ENCODE data around the gene SLC33A1. TPM values are rescaled to one million over a fixed set of nuclear protein-coding genes. Genes with fewer than 3 reads are reported as not detected.

SLC33A1 gene
- total RNA-seq, 2 experiments from 2014 or later, result 18.5 to 19.8 TPM

DNA sequence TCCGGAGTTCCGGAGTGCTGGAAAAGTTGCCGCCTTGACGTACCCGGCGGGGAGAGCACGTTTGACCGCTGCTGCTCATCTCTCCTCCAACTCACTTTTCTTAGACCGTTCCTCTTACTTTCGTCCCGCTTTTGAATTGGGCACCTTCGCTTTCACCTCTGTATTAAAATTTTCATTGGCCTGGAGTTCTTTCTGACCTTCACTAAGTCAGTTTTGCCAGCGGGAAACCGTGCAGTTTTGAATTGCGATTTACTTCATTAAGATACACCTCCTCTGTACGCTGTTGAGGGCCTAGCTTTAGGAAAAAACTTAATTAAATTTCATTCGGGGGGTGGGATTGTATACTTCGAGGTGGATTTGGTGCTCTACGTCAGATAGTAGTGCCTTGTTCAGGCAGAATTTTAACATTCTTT is 17.5 kb upstream of the SLC33A1 start:
- TF ChIP-seq, protein P1, sequence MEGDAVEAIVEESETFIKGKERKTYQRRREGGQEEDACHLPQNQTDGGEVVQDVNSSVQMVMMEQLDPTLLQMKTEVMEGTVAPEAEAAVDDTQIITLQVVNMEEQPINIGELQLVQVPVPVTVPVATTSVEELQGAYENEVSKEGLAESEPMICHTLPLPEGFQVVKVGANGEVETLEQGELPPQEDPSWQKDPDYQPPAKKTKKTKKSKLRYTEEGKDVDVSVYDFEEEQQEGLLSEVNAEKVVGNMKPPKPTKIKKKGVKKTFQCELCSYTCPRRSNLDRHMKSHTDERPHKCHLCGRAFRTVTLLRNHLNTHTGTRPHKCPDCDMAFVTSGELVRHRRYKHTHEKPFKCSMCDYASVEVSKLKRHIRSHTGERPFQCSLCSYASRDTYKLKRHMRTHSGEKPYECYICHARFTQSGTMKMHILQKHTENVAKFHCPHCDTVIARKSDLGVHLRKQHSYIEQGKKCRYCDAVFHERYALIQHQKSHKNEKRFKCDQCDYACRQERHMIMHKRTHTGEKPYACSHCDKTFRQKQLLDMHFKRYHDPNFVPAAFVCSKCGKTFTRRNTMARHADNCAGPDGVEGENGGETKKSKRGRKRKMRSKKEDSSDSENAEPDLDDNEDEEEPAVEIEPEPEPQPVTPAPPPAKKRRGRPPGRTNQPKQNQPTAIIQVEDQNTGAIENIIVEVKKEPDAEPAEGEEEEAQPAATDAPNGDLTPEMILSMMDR (IDR thresholded peaks at IDR 0.05), result no peak
- Mint-ChIP-seq H3K27ac (peak overlapping the region; percentile 80), H3K4me1 (ENCODE audit: low read depth) (peaks cover 30% of the 10 kb centered on the region), H3K9me3 (no peaks in the 10 kb centered on the region), H3K36me3 (ENCODE audit: low read depth) (peaks cover 10% of the 10 kb centered on the region), H3K4me3 (peak overlapping the region; percentile 87), H3K27me3 (no peaks in the 10 kb centered on the region)
- ATAC-seq, result no peak
- ChIA-PET POLR2A (interaction anchor here (0.6 to 5.0 kb wide), 8 partner anchors 10 to 1288 kb away, joined by 3 to 52 read pairs (median 7); partner anchors contain the start of genes C3orf33, CCNL1 and SLC33A1), CTCF (interaction anchor here (0.7 to 5.3 kb wide), 3 partner anchors 18 to 126 kb away, joined by 3 to 51 read pairs (median 5); partner anchors contain the start of genes C3orf33 and SLC33A1)
- intact Hi-C loops (cut with micrococcal nuclease), result no loop called here
- no peak for DNase-seq

GRCh38 chr3:155870945-155871745 is 16.9 kb upstream of the SLC33A1 start:
- Mint-ChIP-seq H3K4me3 (peak overlapping the region; percentile 87), H3K27ac (peak overlapping the region; percentile 80)
- POLR2A ChIA-PET, result interaction anchor here (0.6 to 5.0 kb wide), 9 partner anchors 9 to 1288 kb away, joined by 3 to 52 read pairs (median 4); partner anchors contain the start of genes C3orf33, CCNL1 and SLC33A1

GRCh38 chr3:155870133-155870944 is 16.1 kb upstream of the SLC33A1 start, which contains the start of gene GMPS:
TSS of gene GMPS (plus strand) at chr3:155870650. CDS start at chr3:155870871, 221 bp downstream.
- ATAC-seq (peak; percentile 94), DNase-seq (peak; percentile 94)
- Mint-ChIP-seq H3K27me3 (no peaks in the 10 kb centered on the region), H3K9me3 (no peaks in the 10 kb centered on the region), H3K27ac (peak within 1 kb of the TSS; percentile 93), H3K36me3 (ENCODE audit: low read depth) (peaks cover 10% of the 10 kb centered on the region), H3K4me1 (ENCODE audit: low read depth) (peaks cover 20% of the 10 kb centered on the region), H3K4me3 (peak within 1 kb of the TSS; percentile 87)
- POLR2A ChIA-PET, result interaction anchor here (0.6 to 5.0 kb wide), 11 partner anchors 11 to 1289 kb away, joined by 3 to 52 read pairs (median 4); partner anchors contain the start of genes C3orf33, CCNL1 and SLC33A1
- TF ChIP-seq, protein P1 (IDR thresholded peaks at IDR 0.05), result no peak
- intact Hi-C loops (cut with micrococcal nuclease), result loop anchor here (1.0 kb wide), 1 partner anchor 16 kb away; the partner anchor contains the start of gene SLC33A1
- CTCF ChIA-PET, result interaction anchor here (0.7 to 5.3 kb wide), 8 partner anchors 9 to 126 kb away, joined by 3 to 51 read pairs (median 3); partner anchors contain the start of genes C3orf33, PLCH1 and SLC33A1

More at GRCh38 chr3:155870945-155871745, 16.9 kb upstream of the SLC33A1 start:
- CTCF ChIA-PET, result interaction anchor here (0.6 to 5.3 kb wide), 6 partner anchors 10 to 125 kb away, joined by 3 to 51 read pairs (median 4); partner anchors contain the start of genes C3orf33 and SLC33A1
- H3K4me1 Mint-ChIP-seq (ENCODE audit: low read depth), result peaks cover 27% of the 10 kb centered on the region
- TF ChIP-seq, protein P1 (IDR thresholded peaks at IDR 0.05), result no peak
- peak; percentile 65 for DNase-seq
- H3K36me3 Mint-ChIP-seq (ENCODE audit: low read depth), result peaks cover 10% of the 10 kb centered on the region
- intact Hi-C loops (cut with micrococcal nuclease), result loop anchor here (1.0 kb wide), 1 partner anchor 17 kb away; the partner anchor contains the start of gene SLC33A1
- no peaks in the 10 kb centered on the region for H3K9me3 Mint-ChIP-seq
- ATAC-seq, result peak; percentile 9
- H3K27me3 Mint-ChIP-seq, result no peaks in the 10 kb centered on the region

DNA sequence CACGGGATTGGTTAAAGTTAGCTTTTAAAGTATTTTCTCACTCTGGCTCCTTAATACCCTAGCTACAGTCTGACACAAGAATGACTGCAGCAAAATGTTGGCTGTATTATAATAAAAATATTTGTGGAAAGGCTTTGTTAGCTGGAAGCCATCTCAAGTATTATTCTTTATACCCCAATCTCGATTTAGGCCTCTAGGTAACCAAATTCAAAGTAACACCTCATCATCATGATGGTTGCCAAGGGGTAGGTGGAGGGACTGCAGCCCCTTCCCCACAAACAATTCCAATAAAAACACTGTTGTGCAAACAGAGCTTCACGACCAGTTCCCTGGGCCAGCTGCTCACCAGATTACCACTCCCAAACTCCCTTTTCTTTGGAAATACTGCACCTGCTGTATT is 15.5 kb upstream of the SLC33A1 start:
- Mint-ChIP-seq H3K4me3 (peak overlapping the region; percentile 86), H3K27ac (peak overlapping the region; percentile 93), H3K4me1 (ENCODE audit: low read depth) (peaks cover 18% of the 10 kb centered on the region), H3K9me3 (no peaks in the 10 kb centered on the region), H3K27me3 (no peaks in the 10 kb centered on the region), H3K36me3 (ENCODE audit: low read depth) (peaks cover 10% of the 10 kb centered on the region)
- ATAC-seq (no peak), DNase-seq (no peak)
- intact Hi-C loops (cut with micrococcal nuclease), result loop anchor here (1.0 kb wide), 1 partner anchor 15 kb away; the partner anchor contains the start of gene SLC33A1
- TF ChIP-seq, protein P1 (IDR thresholded peaks at IDR 0.05), result no peak
- ChIA-PET CTCF (interaction anchor here (0.7 to 5.3 kb wide), 7 partner anchors 9 to 125 kb away, joined by 3 to 51 read pairs (median 3); partner anchors contain the start of genes C3orf33, PLCH1 and SLC33A1), POLR2A (interaction anchor here (0.6 to 5.0 kb wide), 7 partner anchors 11 to 92 kb away, joined by 3 to 52 read pairs (median 4); partner anchors contain the start of genes C3orf33 and SLC33A1)
